ENCODE measurements around the gene RHCE.
"Not testable (repeated sequence)": the region's sequence is repeated elsewhere in the genome, so short reads cannot be mapped to it uniquely, and the experiment has no call there.

GRCh38 chr1:25414578-25414977 is 6.0 kb downstream of the RHCE start:
- TF ChIP-seq CTCF (conservative IDR thresholded peaks at IDR 0.05 in 1 of 2, IDR thresholded peaks at IDR 0.05 in 1 of 2; ENCODE audit: low read depth in 1 of 2, low read length in 2 of 2); EZH2 (IDR thresholded peaks at IDR 0.05; ENCODE audit: low read length, missing control alignments): not testable (repeated sequence)
